ENCODE measurements around the gene LRP6.

DNA sequence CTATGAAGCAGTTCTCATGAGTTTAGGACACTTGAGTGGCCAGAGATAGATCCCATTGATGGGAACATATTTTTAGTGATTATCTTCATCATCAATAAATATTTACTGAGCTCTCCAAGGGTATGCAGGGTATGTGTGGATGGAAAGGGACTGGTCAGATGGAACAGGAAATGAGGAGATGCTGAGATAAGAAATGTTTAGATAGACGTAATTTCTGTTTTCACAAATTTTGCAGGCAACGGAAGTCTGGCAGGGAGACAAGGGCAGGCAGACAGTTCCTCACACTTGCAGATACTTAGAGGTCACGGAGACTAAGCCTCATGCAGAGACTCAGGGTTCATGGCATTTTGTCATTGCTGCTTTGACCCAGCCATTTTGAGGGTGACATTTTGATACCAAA is 171.8 kb downstream of the LRP6 start:
- no peak for TF ChIP-seq SP1 (IDR thresholded peaks at IDR 0.05)
- no peak for TF ChIP-seq SP1 (CRISPR knock-in tag; IDR thresholded peaks at IDR 0.05)
- TF ChIP-seq, protein P1, sequence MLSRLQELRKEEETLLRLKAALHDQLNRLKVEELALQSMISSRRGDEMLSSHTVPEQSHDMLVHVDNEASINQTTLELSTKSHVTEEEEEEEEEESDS (CRISPR knock-in tag; IDR thresholded peaks at IDR 0.05; ENCODE audit: borderline replicate concordance): no peak
- no peak for TF ChIP-seq ZNF598 (CRISPR knock-in tag; IDR thresholded peaks at IDR 0.05; ENCODE audit: borderline replicate concordance)
- no peak for TF ChIP-seq FOXM1 (CRISPR knock-in tag; IDR thresholded peaks at IDR 0.05)
- no peak for TF ChIP-seq BRCA1 (CRISPR knock-in tag; IDR thresholded peaks at IDR 0.05)
- TF ChIP-seq JUNB (CRISPR knock-in tag; IDR thresholded peaks at IDR 0.05; ENCODE audit: borderline replicate concordance): no peak
- TF ChIP-seq, protein P2, sequence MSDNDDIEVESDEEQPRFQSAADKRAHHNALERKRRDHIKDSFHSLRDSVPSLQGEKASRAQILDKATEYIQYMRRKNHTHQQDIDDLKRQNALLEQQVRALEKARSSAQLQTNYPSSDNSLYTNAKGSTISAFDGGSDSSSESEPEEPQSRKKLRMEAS (IDR thresholded peaks at IDR 0.05): no peak
- TF ChIP-seq, protein P3, sequence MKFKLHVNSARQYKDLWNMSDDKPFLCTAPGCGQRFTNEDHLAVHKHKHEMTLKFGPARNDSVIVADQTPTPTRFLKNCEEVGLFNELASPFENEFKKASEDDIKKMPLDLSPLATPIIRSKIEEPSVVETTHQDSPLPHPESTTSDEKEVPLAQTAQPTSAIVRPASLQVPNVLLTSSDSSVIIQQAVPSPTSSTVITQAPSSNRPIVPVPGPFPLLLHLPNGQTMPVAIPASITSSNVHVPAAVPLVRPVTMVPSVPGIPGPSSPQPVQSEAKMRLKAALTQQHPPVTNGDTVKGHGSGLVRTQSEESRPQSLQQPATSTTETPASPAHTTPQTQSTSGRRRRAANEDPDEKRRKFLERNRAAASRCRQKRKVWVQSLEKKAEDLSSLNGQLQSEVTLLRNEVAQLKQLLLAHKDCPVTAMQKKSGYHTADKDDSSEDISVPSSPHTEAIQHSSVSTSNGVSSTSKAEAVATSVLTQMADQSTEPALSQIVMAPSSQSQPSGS (CRISPR knock-in tag; IDR thresholded peaks at IDR 0.05): no peak
- TF ChIP-seq TCF12 (IDR thresholded peaks at IDR 0.05): no peak
- TF ChIP-seq TCF12 (CRISPR knock-in tag; IDR thresholded peaks at IDR 0.05): no peak
- no peak for TF ChIP-seq CHD4 (IDR thresholded peaks at IDR 0.05; ENCODE audit: borderline replicate concordance, low read length)
- no peak for TF ChIP-seq STAT5B (CRISPR knock-in tag; IDR thresholded peaks at IDR 0.05)

Measured in HepG2 (cell line).